HG03571 (cell line): ENCODE measurements around the gene STAG3.
"Not testable (repeated sequence)": the region's sequence is repeated elsewhere in the genome, so short reads cannot be mapped to it uniquely, and the experiment has no call there.

Experiments used
- ATAC-seq: cut with Tn5 transposase; IDR thresholded peaks from one replicate; pipeline ENCODE4 v1.9.1; 2021; ENCODE audit not compliant: unreplicated experiment

The STAG3 gene

DNA sequence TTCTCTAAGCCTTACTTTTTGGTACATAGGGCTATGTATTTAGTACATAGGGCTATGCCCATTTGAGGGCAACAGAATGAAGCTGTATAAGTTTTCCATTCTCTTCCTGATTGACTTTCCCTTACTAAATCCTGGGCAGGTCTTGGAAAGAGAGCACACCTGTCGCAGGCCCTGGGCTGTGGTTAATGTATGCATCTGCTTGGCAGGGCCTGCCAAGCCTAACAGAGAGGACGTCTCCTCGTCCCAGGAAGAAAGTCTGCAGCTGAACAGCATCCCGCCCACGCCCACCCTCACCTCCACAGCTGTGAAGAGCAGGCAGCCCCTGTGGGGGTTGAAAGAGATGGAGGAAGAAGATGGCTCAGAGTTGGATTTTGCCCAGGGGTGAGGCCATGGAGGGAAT lies 33.1 kb downstream of the STAG3 start:
- ATAC-seq = no peak

DNA sequence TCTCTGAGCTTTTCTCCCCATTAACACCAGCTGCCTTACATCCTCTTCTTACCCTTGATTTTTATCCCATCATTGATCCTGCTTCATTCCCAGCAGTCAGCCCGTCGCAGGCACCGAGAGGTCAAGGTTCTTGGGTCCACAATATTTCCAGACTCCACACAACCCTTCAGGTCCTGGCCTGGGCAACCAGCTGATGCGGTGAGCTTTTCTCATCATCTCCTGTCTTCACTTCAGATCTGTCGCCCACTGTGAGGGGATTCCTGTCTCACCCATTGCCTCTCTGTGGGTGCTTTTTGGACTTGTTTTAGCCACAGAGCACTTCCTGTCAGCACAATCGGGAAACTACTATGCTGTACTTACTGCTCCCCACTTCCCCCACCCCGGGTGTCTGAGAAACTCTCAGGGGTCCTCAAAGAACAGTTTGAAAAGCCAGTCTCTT lies 33.6 kb downstream of the STAG3 start:
- ATAC-seq = no peak

DNA sequence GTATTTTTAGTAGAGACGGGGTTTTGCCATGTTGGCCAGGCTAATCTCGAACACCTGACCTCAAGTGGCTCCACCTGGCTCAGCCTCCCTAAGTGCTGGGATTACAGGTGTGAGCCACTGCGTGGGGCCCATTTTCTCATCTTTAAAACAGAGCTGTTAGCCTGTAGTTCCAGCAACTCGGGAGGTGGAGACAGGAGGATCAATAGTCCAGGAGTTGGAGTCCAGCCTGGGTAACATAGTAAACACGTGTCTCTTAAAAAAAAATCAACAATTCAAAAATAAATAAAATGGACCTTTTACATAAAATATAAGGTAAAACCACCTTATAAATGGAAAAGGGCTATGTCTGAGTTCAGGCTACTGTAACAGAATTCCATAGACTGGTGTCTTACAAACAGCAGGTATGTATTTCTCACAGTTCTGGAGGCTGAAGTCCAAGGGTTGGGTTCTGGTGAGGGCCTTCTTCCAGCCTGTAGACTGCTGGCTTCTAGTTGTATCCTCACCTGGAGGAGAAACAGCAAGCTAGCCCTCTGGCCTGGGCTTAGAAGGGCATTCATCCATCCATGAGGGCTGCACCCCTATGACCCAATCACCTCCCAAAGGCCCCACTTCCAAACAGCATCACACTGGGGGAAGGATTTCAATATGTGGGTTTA lies 35.0 kb downstream of the STAG3 start:
- ATAC-seq = no peak

DNA sequence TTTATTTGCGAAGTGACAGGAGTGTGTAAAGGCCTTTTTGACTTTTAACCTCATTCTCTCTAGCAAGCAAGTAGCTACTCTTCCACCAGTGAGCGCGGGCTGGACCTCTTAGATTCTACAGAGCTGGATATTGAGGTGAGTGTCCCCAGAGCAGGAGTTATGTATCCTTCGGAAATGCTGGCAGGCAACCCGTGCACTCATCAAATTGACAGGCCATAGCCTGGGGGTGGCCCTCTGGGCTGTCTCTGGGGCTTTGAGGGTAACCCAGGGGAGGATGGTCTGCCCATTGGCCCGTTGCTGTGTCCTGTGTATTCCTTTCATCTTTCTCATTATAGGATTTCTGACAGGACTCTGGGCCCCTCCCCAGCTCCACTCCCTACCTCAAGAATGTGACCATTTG lies 36.0 kb downstream of the STAG3 start:
- no peak for ATAC-seq

DNA sequence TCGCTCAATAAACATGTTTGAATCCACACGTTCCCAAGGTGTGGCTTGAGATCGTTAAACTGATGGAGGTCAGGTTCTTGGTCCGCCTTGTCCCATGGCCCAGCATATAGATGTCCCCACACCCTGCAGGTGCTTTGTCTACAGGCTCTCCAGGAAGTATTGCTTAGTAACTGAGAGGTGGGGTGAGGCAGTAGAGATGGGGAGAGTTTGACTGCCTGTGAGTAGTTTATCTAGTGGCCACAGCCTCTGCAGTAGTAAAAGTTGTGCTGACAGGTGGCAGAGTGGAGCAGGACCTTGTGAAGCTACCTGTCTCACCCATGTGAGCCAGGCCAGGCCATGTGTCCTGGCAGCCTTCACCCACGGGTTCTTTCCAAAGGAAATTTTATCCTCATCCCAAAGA lies 36.6 kb downstream of the STAG3 start:
- ATAC-seq = not testable (repeated sequence)

DNA sequence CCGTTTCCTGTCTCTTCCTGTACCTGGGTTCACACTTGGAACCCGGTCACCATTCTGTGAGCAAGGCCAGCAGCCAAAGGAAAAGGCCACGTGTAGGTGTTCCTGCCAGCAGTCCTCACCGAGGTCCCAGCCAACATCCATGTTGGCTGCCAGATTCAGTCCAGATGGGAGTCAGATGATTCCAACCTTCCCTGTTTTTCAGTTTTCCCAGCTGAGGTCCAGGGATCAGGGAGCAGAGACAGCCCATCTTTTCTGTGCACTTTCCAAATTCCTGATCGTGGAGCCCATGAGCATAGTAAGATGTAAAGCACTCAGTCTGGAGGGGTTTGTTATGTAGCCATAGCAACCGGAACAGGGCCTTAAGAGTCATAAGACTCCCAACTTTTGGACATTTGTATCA lies 38.2 kb downstream of the STAG3 start:
- ATAC-seq = no peak

DNA sequence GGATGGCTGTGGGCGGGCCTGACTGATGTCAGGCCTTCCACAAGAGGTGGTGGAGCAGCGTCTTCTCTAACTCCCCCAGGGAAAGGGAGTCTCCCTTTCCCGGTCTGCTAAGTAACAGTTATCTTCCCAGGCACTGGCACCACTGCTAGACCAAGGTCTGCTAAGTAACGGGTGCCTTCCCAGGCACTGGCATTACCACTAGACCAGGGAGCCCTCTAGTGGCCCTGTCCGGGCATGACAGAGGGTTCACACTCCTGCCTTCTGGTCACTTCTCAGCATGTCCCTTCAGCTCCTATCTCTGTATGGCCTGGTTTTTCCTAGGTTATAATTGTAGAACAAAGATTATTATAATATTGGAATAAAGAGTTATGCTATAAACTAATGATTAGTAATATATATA lies 40.2 kb downstream of the STAG3 start:
- not testable (repeated sequence) for ATAC-seq

DNA sequence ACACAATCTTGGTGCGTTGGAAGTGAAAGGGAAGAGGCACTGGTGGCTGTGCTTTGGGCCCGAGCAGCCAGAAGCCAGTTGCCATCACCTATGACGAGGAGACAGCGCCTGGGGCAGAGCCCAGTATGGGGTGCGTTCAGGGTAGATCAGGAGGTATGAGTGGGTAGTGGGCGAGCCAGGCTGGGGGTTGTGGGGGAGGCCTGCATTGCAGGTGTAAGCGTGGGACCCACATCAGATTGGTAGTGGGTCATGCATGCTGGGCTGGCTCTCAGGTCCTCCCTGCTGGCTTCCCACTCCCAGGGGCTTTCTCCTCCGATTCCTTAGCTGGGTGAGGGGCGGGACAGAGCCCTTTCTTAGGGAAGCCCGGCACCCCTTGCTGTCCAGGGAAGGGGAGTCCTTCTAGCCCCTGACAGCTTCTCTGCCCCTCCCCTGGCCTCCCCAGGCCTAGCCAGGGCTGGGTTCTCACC lies 41.6 kb downstream of the STAG3 start:
- ATAC-seq = no peak

DNA sequence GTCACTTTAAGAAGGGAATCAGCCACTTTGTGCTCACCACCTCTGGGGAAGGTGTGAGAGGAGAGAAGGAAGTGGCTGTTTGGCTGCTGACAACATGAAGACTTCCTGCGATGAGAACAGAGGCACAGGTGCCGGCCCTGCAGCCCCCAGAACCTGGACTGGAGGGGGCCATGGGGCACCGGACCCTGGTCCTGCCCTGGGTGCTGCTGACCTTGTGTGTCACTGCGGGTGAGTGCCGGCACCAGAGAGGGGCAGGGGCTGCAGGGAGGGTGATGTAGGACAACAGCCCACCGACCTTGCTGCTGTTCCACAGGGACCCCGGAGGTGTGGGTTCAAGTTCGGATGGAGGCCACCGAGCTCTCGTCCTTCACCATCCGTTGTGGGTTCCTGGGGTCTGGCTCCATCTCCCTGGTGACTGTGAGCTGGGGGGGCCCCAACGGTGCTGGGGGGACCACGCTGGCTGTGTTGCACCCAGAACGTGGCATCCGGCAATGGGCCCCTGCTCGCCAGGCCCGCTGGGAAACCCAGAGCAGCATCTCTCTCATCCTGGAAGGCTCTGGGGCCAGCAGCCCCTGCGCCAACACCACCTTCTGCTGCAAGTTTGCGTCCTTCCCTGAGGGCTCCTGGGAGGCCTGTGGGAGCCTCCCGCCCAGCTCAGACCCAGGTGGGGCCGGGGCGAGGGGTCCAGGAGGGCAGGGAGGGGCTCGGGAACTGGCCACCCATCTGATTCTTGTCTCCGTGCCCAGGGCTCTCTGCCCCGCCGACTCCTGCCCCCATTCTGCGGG lies 42.3 kb downstream of the STAG3 start, which contains the start of gene PVRIG:
TSS of gene PVRIG (plus strand) at position 149 of the 785 bp plus-strand sequence. CDS start at position 171, 22 bp downstream.
- not testable (repeated sequence) for ATAC-seq

DNA sequence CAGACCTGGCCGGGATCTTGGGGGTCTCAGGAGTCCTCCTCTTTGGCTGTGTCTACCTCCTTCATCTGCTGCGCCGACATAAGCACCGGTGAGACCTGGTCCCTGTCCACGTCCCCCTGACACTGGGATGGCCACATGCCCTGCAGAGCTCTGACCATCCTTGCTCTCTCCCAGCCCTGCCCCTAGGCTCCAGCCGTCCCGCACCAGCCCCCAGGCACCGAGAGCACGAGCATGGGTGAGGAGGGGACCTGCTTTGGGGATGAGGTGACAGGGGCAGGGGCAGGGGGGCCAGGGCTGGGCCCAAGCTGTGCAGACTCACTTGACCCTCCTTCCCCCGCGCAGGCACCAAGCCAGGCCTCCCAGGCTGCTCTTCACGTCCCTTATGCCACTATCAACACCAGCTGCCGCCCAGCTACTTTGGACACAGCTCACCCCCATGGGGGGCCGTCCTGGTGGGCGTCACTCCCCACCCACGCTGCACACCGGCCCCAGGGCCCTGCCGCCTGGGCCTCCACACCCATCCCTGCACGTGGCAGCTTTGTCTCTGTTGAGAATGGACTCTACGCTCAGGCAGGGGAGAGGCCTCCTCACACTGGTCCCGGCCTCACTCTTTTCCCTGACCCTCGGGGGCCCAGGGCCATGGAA lies 43.0 kb downstream of the STAG3 start:
- ATAC-seq = no peak

DNA sequence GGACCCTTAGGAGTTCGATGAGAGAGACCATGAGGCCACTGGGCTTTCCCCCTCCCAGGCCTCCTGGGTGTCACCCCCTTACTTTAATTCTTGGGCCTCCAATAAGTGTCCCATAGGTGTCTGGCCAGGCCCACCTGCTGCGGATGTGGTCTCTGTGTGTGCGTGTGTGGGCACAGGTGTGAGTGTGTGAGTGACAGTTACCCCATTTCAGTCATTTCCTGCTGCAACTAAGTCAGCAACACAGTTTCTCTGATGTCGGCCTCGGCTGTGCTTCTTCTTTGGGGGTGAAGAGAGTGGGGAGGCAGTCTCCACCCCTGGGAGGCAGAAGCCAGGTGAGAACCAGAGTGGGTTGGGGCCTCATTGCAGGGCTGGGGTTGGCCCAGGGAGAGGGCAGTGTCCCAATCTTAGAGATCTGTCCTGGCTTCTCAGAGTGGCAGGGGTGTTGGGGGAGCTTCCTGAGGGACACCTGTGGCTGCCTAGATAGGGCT lies 43.6 kb downstream of the STAG3 start:
- ATAC-seq = peak; percentile 54

DNA sequence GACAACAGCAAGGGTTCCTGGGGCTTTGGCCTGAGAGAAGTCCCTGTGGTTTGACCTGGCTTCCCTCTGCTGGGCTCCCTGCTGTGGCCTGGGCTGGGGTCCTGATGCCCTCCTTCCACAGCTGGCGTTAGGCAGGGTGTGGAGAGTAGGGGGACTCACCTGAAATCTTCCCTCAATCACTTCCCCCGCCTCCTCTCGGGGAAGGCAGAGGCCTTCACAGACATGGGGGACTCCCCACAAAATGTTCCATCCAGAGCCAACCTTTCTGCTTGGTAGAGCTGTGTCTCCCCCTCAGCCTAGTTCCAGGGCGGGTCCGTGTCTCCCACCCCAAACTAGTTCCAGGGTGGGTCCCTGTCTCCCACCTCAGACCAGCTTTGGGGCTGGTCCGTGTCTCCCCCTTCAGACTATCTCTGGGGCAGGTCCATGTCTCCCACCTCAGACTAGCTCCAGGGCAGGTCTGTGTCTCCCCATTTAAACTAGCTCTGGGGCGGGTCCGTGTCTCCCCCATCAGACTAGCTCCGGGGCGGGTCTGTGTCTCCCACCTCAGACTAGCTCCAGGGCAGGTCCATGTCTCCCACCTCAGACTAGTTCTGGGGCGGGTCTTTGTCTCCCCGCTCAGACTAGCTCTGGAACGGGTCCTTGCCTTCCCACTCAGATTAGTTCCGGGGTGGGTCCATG lies 44.2 kb downstream of the STAG3 start:
- no peak for ATAC-seq

DNA sequence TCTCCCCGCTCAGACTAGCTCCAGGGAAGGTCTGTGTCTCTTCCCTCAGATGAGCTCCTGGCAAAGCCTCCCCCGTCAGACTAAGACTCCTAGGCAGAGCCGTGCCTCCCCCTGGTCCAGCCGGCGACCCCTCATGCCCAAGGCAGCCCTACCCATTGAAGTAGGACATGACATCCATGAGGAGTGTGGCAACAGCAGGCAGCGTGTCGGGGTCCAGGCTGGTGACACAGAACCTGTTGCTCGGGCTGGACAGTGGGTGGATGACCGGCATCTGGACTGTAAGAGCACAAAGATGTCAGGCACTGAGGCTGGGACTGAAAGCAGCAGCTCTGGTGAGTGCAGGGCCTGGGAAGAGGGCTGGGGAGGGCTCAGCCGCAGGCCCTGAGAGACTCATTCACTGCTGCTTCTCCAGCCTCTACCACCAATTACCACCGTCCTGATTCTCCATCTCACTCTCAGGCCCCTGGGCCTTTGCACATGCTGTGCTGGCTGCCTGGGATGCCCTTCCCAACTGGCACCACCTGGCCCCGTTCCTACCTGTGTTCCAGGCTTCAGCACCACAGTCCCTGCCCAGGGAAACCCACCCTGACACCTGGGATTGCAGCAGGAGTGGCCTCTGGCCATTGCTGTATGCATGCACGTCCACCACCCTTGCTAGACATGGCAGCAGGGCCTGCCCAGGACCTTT lies 44.9 kb downstream of the STAG3 start:
- no peak for ATAC-seq

DNA sequence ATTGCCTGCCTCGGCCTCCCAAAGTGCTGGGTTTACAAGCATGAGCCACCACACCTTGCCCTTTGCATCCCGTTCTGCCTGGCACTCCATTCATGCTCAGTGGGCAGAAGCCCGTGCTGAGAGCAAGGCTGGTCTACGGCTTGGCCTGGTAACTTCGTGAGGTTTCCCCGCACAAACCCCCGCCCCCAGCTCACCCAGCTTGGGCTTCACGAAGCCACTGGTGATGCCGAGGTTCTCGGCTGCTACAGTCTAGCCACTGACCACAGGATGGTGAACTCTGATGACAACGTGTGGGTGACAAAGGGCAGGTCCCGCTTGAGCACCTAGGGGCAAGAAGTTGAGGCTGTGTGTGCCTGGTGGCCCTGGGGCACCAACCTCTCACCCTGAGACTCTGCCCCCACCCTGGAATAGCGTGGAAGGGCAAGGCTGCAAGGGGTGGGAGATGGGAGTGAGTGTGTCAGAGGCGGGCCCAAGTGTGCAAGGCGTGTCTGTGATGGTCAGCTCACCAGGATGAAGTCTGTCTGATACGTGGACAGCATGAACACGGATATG lies 45.7 kb downstream of the STAG3 start:
- not testable (repeated sequence) for ATAC-seq

DNA sequence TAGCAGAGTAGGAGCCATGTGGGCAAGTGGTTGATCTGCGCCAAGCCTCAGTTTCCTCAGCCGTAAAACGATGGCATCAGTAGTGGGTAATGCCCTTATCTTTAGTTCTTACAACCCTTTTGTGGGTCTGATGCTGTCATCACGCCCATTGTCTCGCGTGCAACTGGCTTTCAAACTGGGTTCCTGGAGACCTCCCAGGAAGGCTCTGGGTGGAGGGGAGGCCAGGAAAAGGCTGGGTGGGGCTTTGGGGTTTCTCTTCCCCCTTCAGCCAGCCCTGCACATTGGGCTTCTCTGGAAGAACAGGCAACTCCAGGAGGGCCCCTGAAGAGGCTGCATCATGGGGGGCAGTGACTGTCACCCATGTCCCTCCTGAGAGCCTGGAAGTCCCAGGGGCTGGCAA lies 47.2 kb downstream of the STAG3 start:
- not testable (repeated sequence) for ATAC-seq

DNA sequence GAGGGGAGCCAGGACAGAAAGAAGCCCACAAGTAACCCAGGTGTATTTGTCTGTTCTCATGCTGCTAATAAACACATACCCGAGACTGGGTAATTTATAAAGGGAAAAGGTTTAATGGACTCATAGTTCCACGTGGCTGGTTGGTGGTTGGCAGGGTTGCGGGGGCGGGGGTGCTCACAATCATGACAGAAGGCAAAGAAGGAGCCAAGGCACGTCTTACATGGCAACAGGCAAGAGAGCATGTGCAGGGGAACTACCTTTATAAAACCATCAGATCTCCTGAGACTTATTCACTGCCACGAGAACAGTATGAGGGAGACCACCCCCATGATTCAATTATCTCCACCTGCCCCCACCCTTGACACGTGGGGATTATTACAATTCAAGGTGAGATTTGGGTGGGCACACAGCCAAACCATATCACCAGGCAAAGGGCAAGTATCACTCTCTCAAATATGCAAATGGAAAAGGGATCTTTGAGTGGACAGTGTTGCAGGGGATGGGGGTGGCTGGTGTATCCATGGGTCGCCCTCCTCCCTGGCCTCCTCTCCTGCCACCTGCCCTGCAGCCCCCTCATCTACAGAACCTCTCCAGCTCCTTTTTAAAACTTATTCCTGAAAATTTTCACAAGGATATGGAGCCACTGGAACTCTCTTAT lies 57.1 kb downstream of the STAG3 start:
- not testable (repeated sequence) for ATAC-seq

DNA sequence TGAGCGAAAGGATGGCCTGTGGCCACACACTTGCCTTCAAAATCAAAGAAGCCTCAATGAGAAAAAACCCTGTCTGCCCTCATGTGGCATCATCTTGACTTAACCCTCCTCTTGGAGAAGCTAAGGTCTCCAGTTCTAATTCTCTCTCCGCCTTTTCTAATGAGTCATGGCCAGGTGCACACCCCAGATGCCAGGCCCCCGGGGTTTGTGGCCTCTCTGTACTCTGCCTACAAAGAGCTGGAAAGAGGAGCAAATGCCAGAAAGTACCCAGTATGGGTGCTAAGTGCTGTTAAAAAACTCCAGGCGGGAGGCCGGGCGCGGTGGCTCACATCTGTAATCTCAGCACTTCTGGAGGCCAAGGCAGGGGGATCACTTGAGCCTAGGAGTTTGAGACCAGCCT lies 62.3 kb downstream of the STAG3 start:
- ATAC-seq = not testable (repeated sequence)

DNA sequence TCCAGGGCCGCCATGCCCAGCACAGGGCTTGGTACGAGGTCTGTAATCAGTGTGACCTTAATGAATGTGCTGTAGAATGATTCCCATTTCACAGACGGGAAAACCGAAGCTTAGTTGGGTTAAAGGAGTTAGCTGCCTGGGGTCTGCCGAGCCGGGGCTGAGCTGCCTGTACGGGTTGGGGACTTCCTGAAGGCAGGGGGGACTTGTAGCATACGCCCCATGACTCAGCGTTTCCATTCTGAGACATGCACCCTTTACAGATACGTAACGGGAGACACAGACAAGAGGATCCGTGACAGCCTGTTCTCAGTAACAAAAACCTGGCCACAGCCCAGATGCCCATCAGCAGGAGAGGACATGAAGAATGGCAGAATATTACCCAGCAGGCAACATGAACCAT lies 65.7 kb downstream of the STAG3 start:
- peak; percentile 66 for ATAC-seq

DNA sequence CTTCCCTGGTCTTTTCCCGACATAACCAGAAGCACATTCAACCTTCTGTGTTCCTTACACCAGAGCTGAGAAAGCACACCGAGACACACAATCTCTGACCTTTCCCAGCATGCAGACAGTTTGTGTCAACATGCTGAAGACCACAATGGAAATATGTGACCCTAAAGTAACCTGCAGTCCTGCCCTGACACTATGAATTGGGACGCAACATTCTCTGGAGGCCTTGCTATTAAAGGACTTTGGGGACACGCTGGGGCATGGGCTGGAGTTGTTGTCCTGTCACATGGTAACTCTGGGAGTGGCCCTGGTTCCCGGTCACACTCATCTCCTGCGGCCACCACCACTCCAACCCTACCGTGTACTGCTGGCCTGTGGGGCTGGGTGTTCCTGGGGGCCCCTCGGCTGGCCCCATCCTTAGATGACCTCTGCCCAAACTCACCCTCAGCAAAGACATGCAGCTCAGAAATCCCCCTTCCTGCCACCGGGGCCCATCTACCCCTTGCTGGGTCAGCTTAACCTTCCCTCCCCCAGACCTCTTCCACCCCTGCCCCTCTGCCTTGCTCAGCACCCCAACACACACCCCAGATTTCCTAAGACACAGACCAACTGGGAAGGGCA lies 67.4 kb downstream of the STAG3 start:
- not testable (repeated sequence) for ATAC-seq
